SKM-1 treated with dmso at 0.1 percent for 144 hours (cell line): ENCODE measurements around the gene ADAMTS8.
A peak's percentile ranks its signal among the peaks of the same experiment; 100 is the strongest.

Source experiments
- DNase-seq: peaks from one replicate; lab custom pipeline; 2025; ENCODE audit not compliant: unreplicated experiment; lab: John Stamatoyannopoulos, UW

ADAMTS8 gene

DNA sequence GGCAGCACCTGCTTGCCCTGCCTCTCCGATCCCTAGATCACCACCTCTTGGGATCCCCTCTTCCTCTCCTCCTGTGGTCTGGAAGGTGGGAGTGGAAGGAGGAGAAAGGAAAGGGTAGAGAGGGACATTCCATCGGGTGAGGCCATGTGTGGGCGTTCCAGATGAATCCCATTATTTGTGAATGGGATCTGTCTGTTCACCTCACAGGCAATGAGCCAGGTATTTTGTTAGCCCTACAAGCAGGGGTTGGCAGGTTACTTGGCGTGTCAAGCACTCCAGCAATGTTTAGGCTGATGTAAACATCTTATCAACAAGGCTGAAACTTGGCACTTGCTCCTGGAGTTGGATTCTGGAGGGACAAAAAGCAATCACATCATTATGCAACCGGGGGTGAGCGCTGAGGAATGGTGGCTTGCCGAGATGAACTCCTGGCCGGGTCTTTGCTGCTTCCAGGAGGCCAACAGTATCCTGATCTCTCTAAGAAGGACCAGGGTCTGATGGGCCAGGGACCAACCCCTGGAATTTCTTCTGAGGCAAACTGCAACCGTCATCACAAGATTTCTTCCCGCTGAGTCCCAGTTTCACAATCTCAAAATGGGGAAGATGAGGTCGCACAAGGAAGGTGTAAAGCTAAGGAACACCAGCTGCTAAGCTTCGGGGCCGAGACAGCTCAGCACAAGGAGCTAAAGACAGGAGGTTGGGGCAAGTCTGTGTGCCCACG lies 7.8 kb downstream of the ADAMTS8 start:
- DNase-seq: peak; percentile 12

DNA sequence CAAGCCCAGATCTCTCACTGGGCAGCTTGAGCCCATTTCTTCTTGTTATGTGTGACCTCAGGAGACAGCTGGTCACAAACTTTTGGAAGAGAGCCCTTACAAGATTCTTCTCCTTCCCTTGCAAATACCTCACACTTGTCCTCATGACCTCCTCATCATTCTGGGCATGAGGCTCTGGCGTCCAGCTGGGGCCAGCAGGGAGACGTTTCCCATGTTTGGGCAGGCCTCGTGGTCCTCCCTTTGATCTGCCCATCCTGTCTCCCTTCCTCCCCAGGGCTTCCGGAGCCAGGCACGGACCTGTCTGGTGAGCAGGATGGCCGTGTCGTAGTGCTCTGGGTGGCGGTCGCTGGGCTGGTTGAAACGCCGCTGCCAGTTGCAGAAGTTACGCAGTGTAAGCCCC lies 9.7 kb downstream of the ADAMTS8 start:
- DNase-seq: no peak

- DNase-seq: no peak
These were observed 10.2 kb downstream of the ADAMTS8 start for GRCh38 chr11:130418210-130418609.

DNA sequence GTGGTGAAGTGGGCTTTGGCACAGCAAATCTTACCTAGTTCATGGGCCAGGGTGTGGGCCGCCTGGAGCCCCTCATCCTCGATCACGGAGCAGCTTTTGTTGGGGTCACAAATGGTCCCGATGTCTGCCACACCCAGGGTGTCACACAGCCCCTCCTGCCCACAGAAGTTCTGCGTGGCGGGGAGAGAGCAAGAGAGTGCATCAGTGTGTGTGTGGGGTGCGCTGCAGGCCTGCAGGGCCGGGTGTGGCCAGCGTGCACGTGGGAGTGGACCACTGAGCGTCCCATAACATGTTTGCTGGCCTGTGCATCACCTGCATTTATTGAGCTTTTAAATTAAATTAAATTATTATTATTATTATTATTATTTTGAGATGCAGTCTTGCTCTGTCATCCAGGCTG lies 11.5 kb downstream of the ADAMTS8 start:
- DNase-seq: no peak

- no peak for DNase-seq
These were observed 11.9 kb downstream of the ADAMTS8 start for GRCh38 chr11:130416530-130416882.

GRCh38 chr11:130415731-130416529 lies 12.5 kb downstream of the ADAMTS8 start:
- DNase-seq: no peak

- no peak for DNase-seq
These were observed 14.0 kb downstream of the ADAMTS8 start for GRCh38 chr11:130414107-130415080.

DNA sequence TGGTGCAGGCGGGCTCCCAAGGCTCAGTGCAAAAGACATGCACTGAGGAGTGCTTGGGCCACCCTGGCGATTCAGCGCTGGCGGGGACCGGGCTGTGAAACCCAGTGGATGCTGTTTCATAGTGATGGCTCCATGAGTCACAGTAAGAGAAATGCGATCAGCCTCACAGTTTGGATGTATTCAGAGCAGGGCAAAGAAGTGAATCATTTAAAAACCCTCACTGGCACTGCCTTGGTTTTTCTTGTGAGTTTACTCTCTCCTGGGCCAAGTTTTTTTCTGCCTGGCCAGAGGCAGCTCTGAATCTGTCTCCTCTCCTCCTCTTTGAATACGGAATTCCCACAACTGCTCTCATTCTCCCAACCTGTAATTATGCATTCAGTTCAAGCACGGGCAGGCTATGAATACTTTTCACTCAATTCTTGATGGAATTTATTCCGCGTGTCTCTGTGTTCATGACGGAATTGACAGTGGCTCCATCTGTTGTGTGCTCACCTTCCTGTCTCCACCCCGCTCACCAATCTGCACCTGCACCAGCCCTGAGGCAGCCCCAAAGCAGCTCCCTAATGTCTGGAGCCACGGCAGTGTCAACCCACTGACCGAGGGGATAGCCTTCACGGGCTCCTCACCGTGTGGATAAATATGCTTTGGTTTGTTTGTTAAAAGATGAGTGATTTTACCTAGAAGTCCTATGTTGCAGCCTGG lies 14.9 kb downstream of the ADAMTS8 start:
- DNase-seq: no peak

- DNase-seq: no peak
These were observed 17.2 kb downstream of the ADAMTS8 start for GRCh38 chr11:130411223-130411622.

DNA sequence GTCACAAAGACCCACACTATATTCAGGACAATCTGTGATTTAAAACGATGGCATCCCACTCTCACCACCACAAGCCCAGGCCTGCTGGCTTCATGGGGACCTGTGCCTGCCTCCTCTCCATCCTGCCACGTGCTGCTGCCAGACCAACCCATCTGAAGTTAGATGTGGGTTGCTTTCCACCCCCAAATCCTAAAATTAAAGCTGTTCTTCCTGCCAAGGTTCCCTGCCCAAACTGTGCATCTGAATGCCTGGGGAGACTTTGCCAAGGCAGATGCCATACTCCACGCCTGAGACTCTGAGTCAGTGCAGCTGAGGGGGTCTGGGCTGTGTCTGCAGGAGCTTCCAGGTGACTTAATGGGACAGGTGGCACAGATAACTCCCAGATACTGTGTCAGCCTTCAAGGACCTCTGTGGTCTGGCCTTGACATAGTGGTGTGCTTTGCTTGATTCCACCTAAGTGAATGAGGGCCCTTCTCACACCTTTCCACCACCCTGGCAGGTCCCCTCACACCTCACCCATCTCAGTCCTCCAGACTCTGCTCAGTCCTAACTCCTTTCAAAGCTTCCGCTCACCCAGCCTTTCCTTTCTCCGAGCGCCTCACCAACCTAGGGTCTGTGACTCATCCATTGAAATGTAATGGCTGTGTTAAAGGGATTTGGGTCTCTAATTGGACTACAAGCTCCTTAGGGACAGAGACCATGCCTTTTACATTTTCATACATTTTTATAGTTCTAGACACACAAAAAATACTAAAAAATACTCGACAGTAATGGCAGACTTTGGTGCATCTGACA lies 18.6 kb downstream of the ADAMTS8 start:
- no peak for DNase-seq

DNA sequence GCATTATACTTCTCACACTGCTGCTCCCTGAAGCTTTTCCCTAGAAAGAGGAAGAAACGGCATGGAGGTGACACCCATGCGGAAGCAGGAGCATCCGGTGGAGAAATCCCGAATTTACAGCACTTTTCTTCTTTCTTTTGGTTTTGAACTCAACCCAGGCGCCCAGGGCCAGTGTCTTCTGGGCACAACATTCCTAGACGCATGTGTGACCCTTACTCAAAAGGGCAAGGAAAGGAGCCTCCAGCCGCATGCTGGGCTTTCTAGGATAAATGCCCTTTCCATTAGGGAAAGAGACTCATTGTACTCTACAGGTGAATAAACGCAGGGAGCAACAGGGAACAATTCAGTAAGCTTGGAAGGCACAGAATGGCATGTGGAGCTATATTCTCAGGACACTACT lies 19.5 kb downstream of the ADAMTS8 start:
- DNase-seq: no peak

DNA sequence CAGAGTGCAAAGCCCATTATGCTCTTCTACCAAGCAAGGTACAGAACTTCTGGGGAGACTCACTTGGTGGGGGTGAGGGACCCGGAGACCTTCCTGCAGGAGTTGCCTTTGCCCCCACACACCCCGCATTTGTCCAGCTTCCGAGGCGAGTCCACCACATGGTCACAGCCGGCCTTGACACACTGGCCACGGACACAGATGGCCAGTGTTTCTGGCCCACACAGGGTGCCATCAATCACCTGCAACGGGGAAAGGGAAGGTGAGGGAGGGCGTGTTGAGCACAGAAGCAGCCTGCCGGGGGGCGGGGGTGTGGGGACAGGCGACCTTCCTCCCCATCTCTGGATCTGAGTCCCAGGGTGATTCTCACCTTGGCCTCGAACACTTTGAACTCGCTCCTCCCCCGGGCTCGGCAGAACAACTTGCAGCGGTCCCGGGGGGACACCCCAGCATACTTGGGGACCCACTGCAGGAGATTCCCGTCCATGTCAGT lies 20.0 kb downstream of the ADAMTS8 start:
- DNase-seq: no peak

DNA sequence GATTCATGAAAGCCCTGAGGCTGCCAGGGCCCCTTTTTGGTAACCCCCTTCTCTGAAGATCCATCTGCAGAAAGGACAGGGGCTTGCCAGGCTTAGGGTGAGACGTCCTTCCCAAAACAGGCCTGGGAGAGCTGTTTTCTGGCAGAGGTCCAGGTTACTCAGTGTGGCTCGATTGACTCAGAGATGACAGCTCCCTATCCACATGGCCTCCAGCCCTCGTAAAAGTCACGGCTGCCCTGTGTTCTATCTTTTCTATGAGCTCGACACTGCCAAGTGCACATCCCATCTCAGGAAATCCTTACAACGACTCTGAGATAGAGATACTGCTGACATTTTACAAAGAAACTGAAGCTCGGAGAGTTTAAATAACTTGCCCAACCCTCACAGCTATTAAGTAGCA lies 20.4 kb downstream of the ADAMTS8 start:
- DNase-seq: no peak

GRCh38 chr11:130405428-130405827 lies 23.0 kb downstream of the ADAMTS8 start:
- no peak for DNase-seq

DNA sequence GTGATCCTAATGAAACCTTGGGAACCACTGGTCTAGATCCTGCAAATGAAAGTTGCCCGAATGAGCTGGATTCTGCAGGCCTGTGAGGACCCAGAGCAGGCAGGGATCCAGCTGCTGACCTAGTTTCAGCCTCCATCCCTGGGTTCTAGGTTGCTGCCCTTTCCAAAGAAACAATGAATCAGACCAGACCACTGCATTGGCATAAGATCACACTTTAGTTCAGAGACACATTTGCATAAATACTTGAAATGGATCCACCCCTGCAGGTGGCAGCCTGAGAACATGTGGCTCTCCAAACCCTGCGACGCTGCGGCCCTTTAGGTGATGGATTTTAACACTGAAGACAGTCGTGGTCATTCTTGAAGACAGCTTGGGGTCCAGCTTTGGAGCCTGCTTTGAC lies 23.7 kb downstream of the ADAMTS8 start:
- DNase-seq: no peak

DNA sequence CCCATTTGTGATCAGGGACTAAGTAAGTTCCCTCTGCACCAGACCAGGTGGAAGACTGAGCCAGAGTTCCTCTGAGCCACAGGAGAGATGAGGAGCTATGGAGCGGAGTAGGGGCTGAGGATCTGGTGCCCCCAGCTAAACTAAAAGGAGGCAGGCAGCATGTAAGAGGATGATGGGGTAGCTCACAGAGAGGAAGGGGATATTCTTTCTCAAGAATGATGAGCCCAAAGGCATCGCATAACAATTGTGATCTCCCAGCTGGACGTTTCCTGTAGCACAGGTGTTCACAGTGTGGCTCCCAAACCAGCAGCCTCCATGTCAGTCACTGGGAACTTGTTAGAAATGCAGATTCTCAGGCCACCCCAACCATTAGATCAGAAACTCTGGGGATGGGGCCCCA lies 24.4 kb downstream of the ADAMTS8 start:
- no peak for DNase-seq

DNA sequence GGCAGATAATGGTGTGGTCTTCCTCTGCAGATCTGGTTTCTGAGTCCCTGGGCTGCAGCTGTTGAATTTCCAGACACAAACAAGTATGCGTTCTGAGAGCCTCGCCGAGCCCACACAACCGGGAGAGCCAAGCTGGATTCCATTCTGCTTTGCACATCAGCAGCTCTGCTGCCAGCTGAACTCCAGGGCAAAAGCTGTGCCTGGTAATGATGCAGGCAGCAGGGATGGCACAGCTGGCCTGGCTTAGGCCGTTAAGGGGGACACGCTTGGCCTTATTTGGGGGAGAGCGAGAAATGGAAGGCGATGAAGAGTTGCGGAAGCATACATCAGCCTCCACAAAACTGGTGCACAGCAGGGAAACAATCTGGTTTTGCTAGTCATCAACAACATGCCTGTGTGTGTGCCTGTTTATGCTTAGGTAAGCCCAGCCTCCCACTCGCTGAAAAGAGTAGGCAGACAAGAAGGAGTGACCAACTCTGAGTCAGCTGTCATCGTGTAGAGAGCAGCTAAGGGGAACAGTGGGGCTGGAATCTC lies 25.1 kb downstream of the ADAMTS8 start:
- DNase-seq: no peak

- peak; percentile 23 for DNase-seq
These were observed 25.8 kb downstream of the ADAMTS8 start for GRCh38 chr11:130402570-130402969.

DNA sequence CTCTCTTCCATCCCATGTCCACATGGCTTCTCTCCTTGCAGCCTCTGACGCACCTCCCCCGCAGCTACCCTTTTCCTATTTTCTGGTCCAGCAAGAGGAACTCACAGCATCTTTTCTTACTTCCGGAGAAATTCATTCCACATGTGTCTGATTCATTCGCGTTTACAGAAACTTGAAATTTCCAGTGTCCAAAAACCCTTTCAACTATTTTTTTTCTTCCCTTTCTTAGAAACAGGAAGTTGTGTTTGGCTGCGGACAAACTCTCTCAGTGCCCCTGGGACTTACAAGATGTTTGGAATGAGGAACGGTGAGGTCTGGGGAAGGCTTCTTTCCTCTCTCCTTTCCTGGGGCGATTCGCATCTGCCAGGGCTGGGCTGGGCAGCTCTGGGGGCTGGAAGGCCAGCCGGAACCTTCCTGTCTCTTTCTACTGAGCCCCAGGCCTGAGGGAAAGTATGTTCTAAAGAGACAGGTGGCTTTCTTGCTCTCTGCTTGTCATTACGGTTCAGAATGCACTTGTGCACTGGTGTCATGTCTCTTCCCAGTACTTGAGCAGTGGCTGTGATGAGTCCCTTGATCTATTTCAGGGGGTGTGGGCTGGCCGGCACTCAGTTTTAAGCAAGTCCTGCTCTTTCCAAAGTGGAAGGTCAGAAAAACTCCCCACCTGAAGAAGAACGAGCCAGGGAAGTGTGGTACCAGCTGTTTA lies 27.5 kb downstream of the ADAMTS8 start:
- peak; percentile 53 for DNase-seq
